ENCODE measurements around the gene SOWAHC. TPM values are rescaled to one million over a fixed set of nuclear protein-coding genes. Genes with fewer than 3 reads are reported as not detected.
"Not testable (repeated sequence)": the region's sequence is repeated elsewhere in the genome, so short reads cannot be mapped to it uniquely, and the experiment has no call there.

The SOWAHC gene
- polyA plus RNA-seq, 1 donor = 16.7 TPM

GRCh38 chr2:109613081-109613921, 863 bp upstream of the SOWAHC start:
- DNase-seq = peak; percentile 51

- no peak for DNase-seq
Observed at GRCh38 chr2:109614715-109615636, 812 bp downstream of the SOWAHC start.

GRCh38 chr2:109615637-109616144, 1.5 kb downstream of the SOWAHC start:
- DNase-seq = no peak

DNA sequence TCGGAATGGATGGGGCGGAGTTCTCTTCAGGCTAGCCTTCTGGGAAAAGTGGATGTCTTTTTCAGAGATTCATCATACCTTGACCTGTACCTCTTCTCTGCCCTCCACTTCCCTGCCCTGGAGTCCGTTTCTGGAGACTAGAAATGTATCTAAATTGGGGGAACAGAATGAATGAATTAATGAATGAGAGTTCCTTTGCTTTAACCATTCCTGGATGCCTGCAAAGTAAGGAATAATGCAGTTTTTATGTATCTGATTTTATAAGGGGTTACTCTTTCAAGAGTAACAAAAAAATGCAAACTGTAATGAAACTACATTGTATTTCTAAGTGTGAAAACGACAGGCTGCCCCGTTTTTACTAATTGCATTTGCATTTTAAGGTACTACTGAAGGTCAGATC, 2.0 kb downstream of the SOWAHC start:
- DNase-seq = no peak

- DNase-seq = no peak
Observed at GRCh38 chr2:109619032-109619615, 5.0 kb downstream of the SOWAHC start.

GRCh38 chr2:109623297-109623696, 9.1 kb downstream of the SOWAHC start:
- DNase-seq = no peak

GRCh38 chr2:109623923-109624322, 9.8 kb downstream of the SOWAHC start:
- DNase-seq = no peak

DNA sequence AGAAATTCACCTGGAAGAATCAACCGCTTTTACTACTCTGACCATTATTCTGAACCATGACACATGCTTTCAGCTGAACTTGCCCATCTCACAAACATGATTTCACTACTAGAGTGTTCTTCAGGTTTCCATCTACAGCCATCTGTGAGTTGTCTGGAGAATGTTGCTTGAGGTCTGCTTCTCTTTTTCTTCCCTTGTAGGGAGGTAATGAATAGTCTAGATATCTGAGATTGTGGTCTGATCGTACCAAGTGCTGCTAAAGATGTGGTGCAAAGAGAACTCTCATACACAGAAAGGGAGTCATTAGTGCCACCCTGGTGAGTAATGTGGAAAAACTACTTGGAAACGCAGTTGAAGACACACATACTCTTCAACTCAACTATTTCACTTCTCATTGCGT, 10.2 kb downstream of the SOWAHC start:
- no peak for DNase-seq

DNA sequence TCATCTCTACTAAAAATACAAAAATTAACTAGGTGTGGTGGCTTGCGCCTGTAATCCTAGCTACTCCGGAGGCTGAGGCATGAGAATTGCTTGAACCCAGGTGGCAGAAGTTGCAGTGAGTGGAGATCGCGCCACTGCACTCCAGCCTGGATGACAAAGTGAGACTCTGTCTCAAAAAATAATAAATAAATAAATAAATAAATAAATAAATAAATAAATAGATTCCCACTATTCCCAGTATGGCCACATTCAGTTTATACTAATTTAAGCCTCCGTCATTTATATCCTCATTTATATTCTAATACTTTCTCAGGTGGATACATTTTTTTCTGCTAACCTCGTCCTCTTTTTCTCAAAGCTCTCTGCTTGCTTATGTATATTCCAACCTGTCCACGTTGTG, 14.2 kb downstream of the SOWAHC start:
- not testable (repeated sequence) for DNase-seq

- no peak for DNase-seq
Observed at GRCh38 chr2:109629867-109630266, 15.7 kb downstream of the SOWAHC start.

- DNase-seq = no peak
Observed at GRCh38 chr2:109630441-109631430, 16.6 kb downstream of the SOWAHC start.

DNA sequence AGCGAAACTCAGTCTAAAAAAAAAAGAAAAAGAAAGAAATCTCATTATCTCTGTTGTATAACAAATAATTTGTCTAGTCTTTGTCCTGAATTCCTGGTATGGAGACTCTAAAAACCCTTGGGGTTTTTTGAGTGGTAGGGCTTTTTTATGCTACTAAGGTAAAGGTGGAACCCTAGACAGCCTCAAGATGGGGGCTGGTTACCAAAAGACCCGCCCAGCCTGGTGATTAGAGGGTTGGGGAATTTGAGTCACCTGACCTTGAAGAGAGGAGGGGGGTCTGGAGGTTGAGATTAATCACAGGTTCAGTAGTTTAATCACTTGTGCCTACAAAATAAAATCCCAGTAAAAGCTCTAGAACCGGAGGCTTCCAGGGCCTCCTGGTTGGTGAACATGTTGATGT, 17.6 kb downstream of the SOWAHC start:
- DNase-seq = no peak

- no peak for DNase-seq
Observed at GRCh38 chr2:109632158-109632789, 18.1 kb downstream of the SOWAHC start.

DNA sequence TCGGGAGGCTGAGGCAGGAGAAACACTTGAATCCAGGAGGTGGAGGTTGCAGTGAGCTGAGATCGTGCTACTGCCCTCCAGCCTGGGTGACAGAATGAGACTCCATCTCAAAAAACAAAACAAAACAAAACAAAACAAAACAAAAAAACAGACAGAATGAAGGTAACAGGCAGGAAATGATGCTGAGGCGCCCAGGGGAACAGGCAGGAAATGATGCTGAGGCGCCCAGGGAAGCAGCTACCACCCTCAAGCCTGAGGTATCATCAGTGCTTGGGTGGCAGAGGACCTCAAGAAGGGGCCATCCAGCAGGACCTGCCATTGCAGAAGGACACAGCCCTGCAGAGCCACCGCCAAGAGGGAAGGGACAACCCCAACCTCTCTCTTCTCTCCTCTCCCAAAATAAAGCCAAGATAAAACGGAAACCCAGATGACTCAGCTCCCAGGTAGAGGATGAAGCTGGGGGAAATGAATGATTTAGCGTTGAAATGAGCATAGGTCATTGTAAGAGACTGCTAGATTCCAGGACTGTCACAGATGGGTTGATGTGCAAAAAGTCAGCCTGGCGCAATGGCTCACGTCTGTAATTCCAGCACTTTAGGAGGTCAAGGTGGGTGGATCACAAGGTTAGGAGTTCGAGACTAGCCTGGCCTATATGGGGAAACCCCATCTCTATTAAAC, 19.3 kb downstream of the SOWAHC start:
- no peak for DNase-seq

GRCh38 chr2:109635426-109636304, 21.5 kb downstream of the SOWAHC start:
- DNase-seq = no peak

GRCh38 chr2:109636317-109636716, 22.2 kb downstream of the SOWAHC start:
- DNase-seq = no peak

GRCh38 chr2:109637749-109638570, 23.8 kb downstream of the SOWAHC start:
- no peak for DNase-seq

DNA sequence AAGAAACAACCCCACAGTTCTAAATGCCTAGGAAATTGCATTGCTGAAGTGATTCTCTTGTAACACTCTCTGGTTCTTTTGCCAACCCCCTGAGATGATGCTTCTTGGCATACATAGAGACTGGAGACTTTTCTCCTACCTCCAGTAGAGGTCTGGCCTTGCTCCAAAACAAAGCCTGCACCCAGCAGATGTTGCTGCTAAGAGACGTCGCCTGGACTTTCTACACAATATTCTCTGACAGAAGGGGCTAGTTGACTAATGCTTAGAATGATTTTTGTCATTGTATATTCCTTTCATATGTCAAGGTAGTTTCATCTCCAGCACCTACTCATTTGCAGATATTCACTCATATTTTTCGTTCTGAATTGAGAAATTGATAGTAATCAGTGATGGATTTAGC, 24.6 kb downstream of the SOWAHC start:
- no peak for DNase-seq

Measured in left kidney (tissue), 2 donors.